DMS79 treated with DMSO at 0.1 percent for 48 hours (cell line): Measurements from ENCODE around the gene AFF3.
A peak's percentile ranks its signal among the peaks of the same experiment; 100 is the strongest.

Experiments
- DNase-seq: peaks from one replicate; lab custom pipeline; 2025; lab: John Stamatoyannopoulos, UW

AFF3 gene

DNA sequence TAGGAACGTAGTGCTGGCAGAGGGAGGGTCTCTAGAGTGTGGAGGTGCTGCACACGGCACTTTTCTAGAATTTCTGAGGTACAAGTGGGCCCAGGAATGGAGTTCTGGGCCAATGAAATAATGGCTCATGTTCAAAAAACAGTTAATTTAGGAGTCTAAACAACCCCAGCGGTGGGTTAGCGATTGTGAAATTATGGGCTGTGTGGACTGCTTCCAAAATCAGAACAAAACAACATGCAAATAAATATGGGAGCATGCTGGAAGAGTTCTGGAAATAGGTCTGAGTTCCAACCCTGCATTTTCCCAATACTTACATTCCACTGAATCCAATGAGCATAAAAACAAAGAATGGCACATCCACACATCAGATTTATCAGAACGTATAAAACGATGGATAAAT, 317.6 kb downstream of the AFF3 start:
- no peak for DNase-seq

DNA sequence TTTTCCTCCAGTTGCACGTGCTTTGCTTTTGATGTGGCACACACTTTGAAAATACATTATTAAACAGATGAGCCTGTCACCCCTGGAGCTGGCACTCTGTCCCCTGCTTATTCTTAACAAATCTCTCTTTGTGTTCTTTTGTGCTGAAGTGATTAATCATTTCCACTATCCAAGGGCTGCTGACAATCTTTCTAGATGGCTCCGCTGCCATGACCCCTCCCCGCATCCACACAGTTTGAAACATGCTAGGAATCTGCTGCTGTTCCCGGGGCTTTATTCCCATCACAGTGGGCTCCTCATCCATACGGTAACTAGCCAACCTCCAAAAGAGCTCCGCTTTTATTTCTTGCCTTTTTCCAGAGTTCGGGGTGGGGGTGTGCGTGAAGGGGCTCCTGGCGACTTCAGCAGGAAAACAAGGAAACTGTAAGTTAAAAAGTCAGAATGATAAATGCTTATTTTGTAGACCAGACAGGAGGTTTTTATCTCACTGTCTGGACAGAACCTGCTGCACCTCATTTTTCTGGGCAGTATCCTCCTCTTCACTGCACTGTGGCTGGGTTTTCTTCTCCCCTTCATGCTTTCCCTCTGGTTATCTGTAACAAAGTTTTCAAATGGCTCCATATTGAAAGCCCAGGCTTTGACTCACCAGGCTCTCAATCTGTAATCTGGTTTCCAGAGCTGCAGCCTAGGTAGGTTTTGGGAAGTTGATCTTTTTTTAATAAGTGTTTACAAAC, 319.7 kb downstream of the AFF3 start:
- DNase-seq: no peak

DNA sequence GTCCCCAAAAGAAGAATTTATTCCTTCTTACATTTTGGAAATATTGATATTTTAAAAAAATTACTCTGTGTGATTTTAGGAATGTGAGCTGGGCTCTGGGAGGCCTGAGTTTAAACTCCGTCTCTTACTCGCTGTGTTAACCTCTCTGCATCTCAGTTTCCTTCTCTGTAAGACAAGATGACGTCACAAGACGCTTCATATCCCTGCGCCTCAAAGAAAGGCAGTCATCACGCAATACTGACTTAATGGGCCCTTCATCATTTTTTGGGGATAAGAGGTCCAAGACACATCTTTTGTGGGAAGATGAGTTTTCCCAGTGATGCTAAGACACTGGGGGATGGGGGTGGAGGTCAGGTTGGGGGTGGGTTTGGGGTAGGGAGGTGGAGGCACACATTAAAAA, 320.4 kb downstream of the AFF3 start:
- DNase-seq: no peak

DNA sequence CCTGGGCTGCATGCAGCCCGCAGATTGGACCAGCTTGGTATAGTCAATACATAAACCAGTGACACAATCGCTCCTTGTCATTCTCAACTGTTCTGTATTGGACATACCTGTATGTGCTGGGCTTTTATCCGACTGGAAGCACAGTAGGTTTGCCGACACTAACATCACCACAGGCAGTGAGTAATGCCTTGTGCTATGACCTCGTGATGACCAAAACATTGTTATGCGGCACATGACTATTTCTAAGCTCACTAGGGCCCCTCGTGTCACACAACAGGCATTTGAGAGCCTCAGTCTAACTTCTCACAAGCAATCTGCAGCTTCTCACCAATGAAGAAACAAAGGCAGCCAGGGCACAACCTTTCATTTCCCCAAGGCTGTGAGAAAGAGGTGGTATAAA, 320.8 kb downstream of the AFF3 start:
- DNase-seq: no peak

DNA sequence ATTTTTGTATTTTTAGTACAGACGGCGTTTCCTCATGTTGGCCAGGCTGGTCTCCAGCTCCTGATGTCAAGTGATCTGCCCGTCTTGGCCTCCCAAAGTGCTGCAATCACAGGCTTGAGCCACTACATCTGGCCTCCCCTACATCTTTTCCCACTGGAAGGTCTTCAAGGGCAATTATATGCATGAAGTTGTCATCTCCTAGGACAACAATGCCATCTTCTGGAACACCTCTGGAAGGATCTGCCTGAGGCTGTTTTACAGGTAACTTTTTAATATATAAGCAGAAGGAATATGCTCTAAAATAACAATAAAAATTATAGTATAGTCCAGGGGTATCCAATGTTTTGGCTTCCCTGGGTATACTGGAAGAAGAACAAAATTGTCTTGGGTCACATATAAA, 321.4 kb downstream of the AFF3 start:
- DNase-seq: no peak

DNA sequence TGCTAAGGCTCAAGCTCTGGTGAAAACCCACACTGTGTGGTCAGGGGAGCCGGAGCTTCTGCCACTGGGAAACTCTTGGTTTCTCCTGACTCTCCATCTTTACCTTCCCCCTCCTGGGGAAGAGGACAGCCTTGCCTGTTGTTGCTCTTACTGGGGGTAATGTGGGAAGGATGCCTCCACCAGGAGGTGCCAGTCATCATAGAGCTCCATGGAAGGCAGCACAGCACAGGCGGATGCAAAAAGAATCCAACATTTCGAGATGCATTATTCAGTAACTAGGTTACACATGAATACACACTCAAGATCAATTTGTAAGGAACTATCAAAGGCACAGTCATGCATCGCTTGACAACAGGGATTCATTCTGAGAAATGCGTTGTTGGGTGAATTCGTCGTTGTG, 322.6 kb downstream of the AFF3 start:
- peak; percentile 62 for DNase-seq

DNA sequence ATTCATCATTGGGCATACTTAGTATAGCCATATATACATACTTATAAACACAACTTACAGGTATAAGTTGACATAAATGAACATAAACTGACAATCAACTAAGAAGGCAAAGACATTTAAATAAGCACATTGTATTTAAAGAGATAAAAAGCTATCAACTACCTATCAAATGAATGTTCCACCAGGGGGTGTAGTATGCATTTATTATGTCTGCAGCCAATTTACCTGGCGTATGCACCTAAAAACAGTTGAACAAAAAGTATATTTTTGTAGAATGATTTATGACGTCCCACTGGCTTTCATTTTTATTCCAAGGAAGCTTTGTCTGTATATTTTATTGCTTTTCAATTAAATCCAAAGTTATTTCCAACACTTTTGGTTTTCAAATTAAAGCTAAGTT, 323.5 kb downstream of the AFF3 start:
- DNase-seq: no peak

DNA sequence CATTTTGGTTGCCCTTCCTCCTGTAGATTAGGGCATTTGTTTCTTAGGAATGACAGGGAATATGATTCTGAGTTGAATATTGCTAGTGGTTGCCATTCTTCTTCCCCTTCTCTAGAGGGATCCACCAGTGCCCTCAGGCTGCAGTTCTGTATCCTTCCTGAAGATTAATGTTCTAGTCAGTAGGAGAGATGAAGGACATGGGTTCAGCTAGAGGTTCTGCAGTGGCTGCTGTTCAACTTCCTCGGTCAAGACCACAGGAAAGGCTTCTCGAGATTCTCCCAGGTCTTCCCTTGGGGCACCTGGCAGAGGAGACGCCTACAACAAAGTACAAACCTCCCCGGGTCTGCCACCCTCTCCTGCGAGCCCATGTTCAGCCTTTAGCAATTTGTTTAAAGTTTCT, 325.5 kb downstream of the AFF3 start:
- no peak for DNase-seq

DNA sequence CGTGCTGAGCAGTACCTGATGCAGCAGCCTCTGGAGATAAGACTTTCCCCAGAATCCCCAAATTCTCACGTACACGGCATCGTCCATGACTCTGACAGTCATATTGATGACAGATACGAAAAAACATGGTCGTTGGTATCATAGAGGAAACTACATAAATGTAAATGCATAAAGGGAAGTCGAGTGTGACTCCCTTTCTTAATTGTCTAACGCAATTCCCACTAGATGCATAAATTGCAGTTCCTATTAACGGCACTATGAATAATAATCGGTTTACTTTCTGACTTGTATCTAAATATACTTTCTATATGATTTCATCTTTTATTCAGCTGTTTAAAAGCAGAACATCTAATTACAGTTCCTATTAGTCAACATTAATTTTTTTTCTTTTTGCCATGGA, 330.0 kb downstream of the AFF3 start:
- DNase-seq: no peak

DNA sequence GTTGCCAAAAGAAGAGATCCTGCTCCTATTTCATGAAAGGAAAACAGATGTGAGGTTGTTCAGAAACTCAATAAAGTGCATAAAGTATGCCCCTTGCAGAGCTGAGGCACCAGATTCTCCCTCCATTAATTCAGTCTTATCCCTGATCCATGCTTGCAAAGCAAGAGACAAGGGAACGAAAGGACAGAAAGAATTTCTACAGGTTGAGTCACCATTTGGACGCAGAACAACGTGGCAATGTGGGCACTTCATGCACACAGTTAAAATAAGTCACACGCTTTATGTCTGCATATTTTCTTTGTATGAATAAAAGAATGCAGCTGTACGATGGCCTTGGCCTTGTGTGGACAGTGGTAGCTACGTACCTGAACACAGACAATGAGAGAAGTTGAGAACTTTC, 330.8 kb downstream of the AFF3 start:
- DNase-seq: no peak

DNA sequence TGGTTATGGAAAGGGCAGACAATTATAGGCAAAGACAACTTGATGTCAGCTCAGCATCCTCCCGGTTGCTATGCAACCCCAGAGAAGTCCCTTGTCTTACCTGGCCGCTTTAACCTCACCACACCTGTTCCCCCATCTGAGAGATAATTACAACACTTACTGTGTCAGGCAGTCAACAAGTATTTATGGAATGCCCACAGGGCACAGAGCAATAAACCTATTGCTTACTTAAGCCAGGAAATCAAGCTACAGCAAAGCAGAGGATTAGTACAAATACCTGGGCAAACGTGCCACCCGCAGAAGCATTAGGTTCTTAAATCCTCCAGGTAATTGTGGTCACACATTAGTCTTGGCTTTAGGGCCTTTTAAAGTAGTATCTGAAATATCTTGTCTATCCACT, 332.2 kb downstream of the AFF3 start:
- no peak for DNase-seq

DNA sequence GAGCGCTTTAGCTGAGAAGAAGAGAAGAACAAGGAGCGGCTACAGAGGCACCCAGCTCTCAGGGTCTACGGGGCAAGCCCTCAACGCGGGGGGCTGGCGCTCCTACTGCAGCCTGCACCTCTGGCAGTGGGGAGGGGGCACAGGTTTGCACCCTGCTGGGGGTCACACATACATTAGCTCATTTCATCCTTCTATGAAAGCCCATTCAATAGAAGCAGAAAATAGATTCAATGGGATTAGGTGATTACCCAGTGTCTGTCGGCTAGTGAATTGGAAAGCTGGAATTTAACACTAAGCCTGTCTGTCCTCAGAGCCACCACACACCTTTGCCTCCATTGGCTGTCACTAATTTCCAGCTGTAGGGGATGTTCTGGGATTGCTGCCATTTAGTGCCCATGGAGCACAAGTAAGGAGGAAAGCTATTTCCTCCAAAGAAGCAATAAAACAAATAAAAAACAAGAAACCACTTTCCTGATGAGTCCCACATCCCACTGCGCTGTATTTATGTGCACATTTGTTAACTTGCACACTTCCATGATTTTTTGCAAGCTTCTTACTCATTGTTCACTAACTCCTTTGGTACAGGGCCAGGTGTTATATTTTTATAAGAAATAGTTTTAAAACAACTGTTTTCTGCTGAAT, 333.0 kb downstream of the AFF3 start:
- DNase-seq: no peak

DNA sequence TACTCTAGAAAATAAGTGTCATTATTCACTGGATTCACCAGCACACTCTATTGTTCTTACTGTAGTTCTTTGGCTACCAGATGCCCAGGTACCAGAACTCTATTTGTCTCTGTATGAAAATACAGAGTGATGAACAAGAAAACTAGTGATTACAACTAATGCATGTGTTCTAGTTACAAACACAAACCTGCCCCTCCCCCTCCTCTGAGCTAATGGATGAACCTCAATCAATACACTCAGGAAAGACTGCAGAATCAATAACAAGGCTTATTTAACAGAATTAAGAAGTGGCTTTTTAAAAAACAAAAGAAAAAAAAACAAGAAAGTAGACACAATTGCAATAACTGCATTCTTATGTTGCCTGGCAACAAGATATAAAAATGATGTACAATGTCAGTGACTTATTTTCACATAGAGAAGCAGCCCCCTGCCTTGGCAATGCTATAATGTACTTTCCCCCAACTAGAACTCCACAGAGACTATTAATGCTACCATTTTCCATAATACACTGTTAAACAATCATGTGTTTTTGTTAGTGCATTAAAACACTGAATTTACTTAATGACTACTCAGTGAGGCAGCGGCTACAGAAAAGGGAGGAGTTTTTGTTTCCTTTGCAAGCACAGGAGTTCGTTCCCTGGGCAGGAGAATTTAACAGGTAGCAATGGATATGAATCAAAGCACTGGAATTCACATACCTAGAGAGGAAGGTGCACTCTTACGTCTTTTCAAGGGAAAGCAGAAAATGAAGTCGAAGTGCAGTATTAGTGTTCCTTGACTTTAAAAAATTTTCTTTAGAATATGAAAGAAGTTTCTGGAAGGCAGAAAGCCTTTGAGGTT, 333.8 kb downstream of the AFF3 start:
- DNase-seq: no peak

DNA sequence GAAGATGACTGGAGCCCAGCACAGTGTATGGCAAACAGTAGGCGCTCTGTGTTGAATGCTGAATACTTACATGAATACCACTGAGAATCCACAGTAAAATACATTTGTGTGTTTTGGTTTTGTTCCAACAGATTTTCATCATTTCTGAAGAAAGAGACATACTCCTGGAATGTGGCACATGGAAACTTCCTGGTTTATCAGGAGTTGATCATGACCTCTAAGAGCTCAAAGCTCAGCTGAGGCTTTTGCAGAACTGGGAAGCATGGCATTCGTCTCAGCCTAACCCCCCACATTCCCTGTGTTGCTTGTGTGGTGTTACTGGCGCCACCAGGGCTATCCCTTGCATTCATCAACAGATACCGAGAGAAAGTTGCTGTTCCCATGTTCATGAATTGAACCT, 335.6 kb downstream of the AFF3 start:
- DNase-seq: no peak

DNA sequence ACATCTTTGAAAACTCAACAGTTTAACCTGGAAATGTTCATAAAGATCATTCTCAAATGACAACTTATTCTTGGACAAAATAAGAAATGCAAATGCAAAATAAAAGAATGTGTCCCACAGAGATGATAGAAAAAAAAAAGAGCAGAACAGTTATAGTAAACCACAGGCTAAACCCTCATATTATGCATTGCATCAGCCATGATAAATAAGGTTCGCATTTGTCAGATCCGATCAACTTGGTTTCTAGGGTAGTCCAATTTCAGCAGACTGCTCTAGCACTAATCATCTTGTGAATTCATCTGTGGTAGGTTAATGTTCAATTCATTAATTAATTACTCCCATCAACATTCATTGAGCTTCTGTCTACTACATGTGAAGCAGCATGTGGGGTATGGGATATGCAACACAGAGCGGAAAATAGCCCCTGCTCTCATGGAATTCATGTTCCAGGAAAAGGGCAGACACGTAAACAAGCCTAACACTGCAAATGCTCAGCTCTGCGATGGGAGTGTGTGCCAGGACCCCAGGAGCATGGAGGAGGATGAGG, 336.4 kb downstream of the AFF3 start:
- no peak for DNase-seq

DNA sequence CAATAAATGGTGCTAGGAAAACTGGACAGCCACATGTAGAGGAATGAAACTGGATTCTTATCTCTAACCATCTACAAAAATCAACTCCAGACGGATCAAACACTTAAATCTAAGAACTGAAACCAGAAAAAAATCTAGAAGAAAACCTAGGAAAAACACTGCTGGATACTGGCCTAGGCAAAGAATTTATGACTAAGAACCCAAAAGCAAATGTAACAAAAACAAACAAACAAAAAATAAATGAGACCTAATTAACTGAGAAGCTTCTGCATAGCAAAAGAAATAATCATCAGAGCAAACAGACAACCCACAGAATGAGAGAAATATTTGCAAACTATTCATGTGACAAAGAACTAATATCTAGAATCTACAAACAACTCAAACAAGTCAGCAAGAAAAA, 338.5 kb downstream of the AFF3 start:
- DNase-seq: no peak

DNA sequence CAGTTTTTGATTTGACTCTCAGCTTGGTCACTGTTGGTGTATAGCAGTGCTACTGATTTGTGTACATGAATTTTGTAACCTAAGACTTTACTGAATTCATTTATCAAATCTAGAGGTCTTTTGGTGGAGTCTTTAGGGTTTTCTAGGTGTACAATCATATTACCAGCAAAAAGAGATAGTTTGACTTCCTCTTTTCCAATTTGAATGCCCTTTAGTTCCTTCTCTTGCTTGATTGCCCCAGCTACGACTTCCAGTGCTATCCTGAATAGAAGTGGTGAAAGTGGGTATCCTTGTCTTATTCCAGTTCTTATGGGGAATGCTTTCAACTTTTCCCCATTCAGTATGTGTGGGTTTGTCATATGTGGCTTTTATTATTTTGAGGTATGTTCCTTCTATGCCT, 339.7 kb downstream of the AFF3 start:
- DNase-seq: no peak

DNA sequence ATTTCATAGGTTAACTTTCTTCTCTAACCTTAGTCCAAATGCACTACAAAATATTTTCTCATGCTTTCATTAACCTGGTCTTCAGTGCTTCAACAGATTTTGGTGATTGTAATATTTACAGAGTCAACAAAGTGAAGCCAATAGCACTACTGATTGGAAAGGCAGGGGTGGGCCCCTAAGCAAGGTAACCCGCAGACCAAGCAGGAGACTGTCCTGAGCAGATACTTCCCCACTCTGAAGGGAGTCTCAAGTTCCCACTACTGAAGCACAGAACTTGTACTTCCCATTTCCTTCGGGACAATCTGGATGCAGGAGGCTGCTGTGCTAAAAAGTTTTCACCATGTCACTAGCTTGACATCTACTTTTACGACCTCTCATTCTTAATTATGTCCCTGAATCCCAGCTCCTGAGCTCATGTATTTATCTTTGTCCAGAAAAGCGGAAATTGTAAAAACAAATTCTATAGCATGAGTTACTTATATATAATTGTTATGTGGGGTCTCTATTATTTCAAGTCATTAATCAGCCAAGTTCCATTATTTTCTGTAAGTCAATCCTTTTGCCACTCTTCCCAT, 341.0 kb downstream of the AFF3 start:
- no peak for DNase-seq

DNA sequence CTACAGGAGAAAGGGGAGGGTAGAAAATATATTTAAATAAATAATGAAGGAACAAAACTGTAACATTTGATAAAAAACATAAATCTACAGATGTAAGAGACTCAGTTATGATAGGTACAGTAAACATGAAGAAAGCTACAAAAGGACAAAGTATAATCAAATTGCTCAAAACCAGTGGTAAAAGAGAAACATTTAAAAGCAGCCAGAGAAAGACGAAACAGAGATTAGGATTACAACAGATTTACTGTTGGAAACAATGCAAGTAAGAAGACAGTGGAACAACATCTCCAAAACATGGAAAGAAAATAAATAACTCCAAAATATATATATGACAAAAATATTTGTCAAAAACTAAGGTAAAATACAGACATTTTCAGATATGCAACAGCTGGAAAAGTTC, 344.9 kb downstream of the AFF3 start:
- no peak for DNase-seq

DNA sequence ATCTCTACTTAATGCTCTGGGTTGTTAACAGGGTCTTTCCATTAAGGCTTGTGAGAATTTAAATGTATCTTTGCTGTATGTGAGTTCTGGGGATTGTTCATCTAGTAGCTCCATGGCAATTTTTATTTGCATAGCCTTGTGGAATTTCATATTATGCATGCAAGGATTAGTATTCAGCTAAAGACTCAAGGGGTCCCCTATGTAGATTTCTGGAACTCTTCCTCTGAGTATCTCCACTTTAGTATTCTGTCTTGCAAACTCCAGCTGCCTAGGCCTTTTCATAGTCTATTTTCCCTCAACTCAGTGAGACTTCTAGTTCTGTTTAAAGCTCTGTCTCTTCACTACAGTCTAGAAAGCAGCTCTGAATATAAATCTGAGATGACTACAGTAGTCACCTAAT, 348.0 kb downstream of the AFF3 start:
- DNase-seq: no peak

DNA sequence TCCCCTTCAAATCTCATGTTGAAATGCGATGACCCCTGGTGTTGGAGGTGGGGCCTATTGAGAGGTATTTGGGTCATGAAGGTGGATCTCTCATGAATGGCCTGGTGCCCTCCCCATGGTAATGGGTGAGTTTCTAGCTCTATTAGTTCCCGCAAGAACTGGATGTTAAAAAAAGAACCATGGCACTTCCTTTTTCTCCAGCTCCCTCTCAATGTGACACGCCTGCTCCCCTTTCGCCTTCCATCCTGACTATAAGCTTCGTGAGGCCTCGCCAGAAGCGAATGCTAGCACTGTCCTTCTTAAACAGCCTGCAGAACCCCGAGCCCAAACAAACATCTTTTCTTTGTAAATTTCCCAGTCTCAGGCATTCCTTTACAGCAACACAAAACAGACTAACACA, 349.4 kb downstream of the AFF3 start:
- DNase-seq: no peak

DNA sequence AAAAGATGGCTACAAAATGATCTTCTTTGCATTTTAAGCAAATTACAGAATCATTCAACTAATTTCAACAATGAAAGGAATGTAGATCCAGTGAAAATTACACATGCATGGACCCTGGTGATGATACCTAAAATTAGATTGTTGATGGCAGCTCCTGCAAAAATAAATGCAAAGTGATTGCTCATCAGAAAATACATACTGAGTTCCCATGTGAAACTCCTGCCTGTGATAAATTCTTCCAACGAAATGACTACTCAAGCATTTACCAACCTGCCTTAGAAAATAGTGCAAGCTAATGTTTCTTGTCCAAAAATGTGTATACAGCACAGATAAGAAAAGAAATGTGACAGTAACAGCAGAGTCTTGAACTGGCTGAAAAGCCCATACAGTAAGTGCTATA, 352.5 kb downstream of the AFF3 start:
- no peak for DNase-seq
